ENCODE data around the gene ABCB6.

Gene ABCB6

GRCh38 chr2:219168932-219169331 lies 49.8 kb downstream of the ABCB6 start:
- DNase-seq (ENCODE audit: low spot score) = no peak

DNA sequence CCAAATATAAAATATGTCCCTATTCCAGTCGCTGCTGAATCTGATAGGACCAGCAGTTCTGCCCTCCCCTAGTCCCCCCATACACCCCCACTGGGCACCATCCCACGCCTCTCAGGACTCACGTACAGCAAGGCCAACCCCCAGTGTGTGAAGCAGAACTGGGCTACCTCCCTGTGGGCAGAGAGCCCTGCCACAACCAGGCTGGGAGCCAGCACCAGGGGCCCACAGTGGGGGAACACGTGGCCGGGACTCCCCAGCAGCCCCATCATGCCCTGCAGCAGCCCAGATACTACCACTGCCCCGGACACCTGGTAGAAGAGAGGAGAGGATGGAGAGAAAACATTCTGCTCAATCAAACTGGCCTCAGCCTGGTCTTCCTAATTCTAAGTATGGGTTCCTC lies 50.2 kb downstream of the ABCB6 start:
- no peak for DNase-seq (ENCODE audit: low spot score)

GRCh38 chr2:219167997-219168396 lies 50.8 kb downstream of the ABCB6 start:
- no peak for DNase-seq (ENCODE audit: low spot score)

DNA sequence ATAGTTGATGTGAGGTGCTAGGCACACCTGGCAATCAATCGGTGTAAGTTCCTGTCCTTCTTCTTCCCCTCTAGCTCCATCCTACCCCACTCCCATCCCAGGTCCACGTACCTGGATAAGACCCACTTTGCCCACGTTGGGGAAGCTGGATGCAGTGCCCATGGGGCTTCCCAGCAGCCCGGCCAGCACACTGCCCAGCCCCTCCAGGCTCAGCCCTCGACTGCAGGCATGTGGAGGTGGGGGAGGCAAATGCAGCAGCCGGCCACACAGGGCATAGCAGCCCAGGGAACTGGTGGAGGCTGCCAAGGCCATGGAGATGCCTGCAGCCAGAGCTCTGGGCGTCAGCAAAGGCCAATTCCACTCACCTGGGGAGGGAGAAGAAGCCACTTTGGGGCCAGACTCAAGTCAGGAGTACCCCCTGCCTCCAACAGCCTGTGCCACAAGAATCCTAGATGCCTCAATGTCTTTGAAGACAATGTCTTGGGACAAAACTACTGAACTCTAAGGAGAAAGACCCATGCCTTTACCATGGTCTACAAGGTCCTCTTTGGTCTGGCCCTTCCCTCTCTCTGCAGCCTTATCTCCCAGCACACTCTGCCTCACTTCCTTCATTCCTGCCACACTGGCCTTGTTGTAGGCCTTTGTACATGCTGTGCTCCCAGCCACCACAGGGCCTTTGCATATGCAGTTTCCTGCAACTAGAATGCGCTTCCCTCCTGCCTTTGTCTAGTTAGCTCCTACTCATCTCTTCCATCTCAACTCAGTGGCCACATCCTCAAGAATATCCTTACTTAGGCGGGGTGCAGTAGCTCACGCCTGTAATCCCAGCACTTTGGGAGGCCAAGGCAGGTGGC lies 53.5 kb downstream of the ABCB6 start:
- DNase-seq (ENCODE audit: low spot score) = no peak

GRCh38 chr2:219163156-219163555 lies 55.6 kb downstream of the ABCB6 start:
- DNase-seq (ENCODE audit: low spot score) = no peak

GRCh38 chr2:219161097-219161496 lies 57.7 kb downstream of the ABCB6 start:
- DNase-seq (ENCODE audit: low spot score) = no peak

DNA sequence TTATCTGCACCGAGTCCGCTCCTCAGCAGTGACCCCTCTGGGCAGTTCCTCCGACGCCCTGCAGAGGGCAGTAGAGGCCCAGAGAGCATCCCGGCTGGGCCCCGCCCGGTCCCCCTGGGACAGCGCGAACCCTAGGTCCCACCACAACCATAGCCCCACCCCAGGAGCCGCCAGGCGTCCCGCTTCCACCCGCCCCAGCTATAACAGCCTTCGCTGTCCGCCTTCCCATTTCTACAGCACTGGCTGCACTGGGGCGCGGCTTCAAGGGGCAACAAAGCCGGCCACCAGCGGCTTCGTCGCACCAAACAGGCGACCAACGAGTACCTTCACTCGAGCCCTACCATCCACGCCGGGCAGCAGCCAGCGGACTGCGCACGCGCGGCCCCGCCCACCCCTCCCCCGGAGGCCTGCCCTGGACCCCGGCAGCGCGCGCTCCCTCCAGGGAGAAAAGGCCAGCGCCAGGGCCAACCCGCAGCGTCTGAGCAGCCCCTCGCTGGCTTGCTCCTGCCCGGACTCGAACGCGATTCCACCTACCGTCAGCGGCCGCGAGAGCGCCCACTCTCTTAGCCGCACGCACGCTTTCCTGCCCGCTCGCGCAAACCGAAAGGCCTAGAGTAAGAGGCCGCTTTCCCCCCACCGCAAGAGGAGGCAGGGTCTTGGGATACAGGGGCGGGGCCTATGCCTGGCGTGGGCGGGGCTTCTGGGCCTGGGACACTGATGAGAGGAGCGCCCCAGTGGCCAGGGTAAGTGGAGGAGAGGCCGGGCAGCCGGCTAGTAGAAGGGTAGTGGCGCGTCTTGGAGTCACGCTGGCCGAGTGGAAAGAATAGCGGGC lies 58.4 kb downstream of the ABCB6 start, which contains the start of gene NHEJ1:
TSS of gene NHEJ1 (minus strand) at position 630 of the 832 bp plus-strand sequence. CDS start 2,453 bp downstream, outside the sequence.
- DNase-seq (ENCODE audit: low spot score) = peak; percentile 95
